ENCODE measurements around the gene ERN2.

The ERN2 gene

GRCh38 chr16:23687034-23687808, 25.8 kb downstream of the ERN2 start:
- DNase-seq (ENCODE audit: low read depth): no peak

- DNase-seq (ENCODE audit: low read depth): no peak
These were observed 29.5 kb downstream of the ERN2 start for GRCh38 chr16:23683487-23683886.

- no peak for DNase-seq (ENCODE audit: low read depth)
These were observed 30.8 kb downstream of the ERN2 start for GRCh38 chr16:23682181-23682580.

GRCh38 chr16:23679986-23680336, 33.1 kb downstream of the ERN2 start:
- no peak for DNase-seq (ENCODE audit: low read depth)

- no peak for DNase-seq (ENCODE audit: low read depth)
These were observed 33.6 kb downstream of the ERN2 start for GRCh38 chr16:23679274-23679985.

GRCh38 chr16:23678430-23679273, 34.4 kb downstream of the ERN2 start, which contains the start of gene PLK1:
Gene PLK1, plus strand, starts transcription at chr16:23678889. Its CDS starts 44 bp downstream, at chr16:23678933.
- peak; percentile 46 for DNase-seq (ENCODE audit: low read depth)

GRCh38 chr16:23676924-23677480, 36.0 kb downstream of the ERN2 start:
- no peak for DNase-seq (ENCODE audit: low read depth)

- DNase-seq (ENCODE audit: low read depth): no peak
These were observed 38.9 kb downstream of the ERN2 start for GRCh38 chr16:23673971-23674614.

- no peak for DNase-seq (ENCODE audit: low read depth)
These were observed 42.8 kb downstream of the ERN2 start for GRCh38 chr16:23670137-23670776.

- no peak for DNase-seq (ENCODE audit: low read depth)
These were observed 44.1 kb downstream of the ERN2 start for GRCh38 chr16:23668873-23669272.

GRCh38 chr16:23668225-23668624, 44.8 kb downstream of the ERN2 start:
- no peak for DNase-seq (ENCODE audit: low read depth)

GRCh38 chr16:23667355-23667659, 45.7 kb downstream of the ERN2 start:
- DNase-seq (ENCODE audit: low read depth): no peak

- no peak for DNase-seq (ENCODE audit: low read depth)
These were observed 46.3 kb downstream of the ERN2 start for GRCh38 chr16:23666571-23667354.

GRCh38 chr16:23663918-23664317, 49.1 kb downstream of the ERN2 start:
- no peak for DNase-seq (ENCODE audit: low read depth)

GRCh38 chr16:23651943-23652468, 61.0 kb downstream of the ERN2 start:
- DNase-seq (ENCODE audit: low read depth): no peak

GRCh38 chr16:23650674-23651416, 62.2 kb downstream of the ERN2 start:
- no peak for DNase-seq (ENCODE audit: low read depth)

- no peak for DNase-seq (ENCODE audit: low read depth)
These were observed 70.7 kb downstream of the ERN2 start for GRCh38 chr16:23642246-23642774.

GRCh38 chr16:23640931-23641765, 71.9 kb downstream of the ERN2 start, which contains the start of the genes DCTN5 and PALB2:
Gene DCTN5, plus strand, starts transcription at chr16:23641466. Its CDS starts 77 bp downstream, at chr16:23641543.
Gene PALB2, minus strand, starts transcription at chr16:23641310. Its CDS starts 153 bp downstream, at chr16:23641157.
- peak; percentile 69 for DNase-seq (ENCODE audit: low read depth)

All from stimulated activated CD8-positive, alpha-beta memory T cell treated with anti-CD3 and anti-CD28 coated beads, Interleukin-15, amount 100 ng/mL, for 24 hours (primary cell).